ENCODE data around the gene TNNI3K.

TNNI3K gene

GRCh38 chr1:74583397-74583796, 348.2 kb downstream of the TNNI3K start:
- Histone ChIP-seq H3K4me3 (ENCODE audit: low read depth, low read length) (no peak overlapping the region), H3K27me3 (replicated peaks) (no peaks in the 10 kb centered on the region), H3K27ac (no peak overlapping the region), H3K36me3 (replicated peaks) (no peaks in the 10 kb centered on the region)
- TF ChIP-seq CTCF (IDR thresholded peaks at IDR 0.05; ENCODE audit: low read depth, low read length, missing control alignments): no peak
- in situ Hi-C loops (cut with HindIII; ENCODE audit: low pct_ligation_motif_present, low sequenced_read_pairs): no loop called here
- DNase-seq: no peak

GRCh38 chr1:74584185-74584584, 349.0 kb downstream of the TNNI3K start:
- in situ Hi-C loops (cut with HindIII; ENCODE audit: low pct_ligation_motif_present, low sequenced_read_pairs): no loop called here
- Histone ChIP-seq H3K27me3 (replicated peaks) (no peaks in the 10 kb centered on the region), H3K27ac (no peak overlapping the region), H3K36me3 (replicated peaks) (no peaks in the 10 kb centered on the region), H3K4me3 (ENCODE audit: low read depth, low read length) (no peak overlapping the region)
- no peak for DNase-seq
- TF ChIP-seq CTCF (IDR thresholded peaks at IDR 0.05; ENCODE audit: low read depth, low read length, missing control alignments): no peak

GRCh38 chr1:74586253-74586897, 351.2 kb downstream of the TNNI3K start:
- Histone ChIP-seq H3K27ac (no peak overlapping the region), H3K36me3 (replicated peaks) (no peaks in the 10 kb centered on the region), H3K4me3 (ENCODE audit: low read depth, low read length) (no peak overlapping the region), H3K27me3 (replicated peaks) (no peaks in the 10 kb centered on the region)
- TF ChIP-seq CTCF (IDR thresholded peaks at IDR 0.05; ENCODE audit: low read depth, low read length, missing control alignments): no peak
- in situ Hi-C loops (cut with HindIII; ENCODE audit: low pct_ligation_motif_present, low sequenced_read_pairs): no loop called here
- DNase-seq: no peak

GRCh38 chr1:74587888-74588287, 352.7 kb downstream of the TNNI3K start:
- in situ Hi-C loops (cut with HindIII; ENCODE audit: low pct_ligation_motif_present, low sequenced_read_pairs): no loop called here
- Histone ChIP-seq H3K27ac (no peak overlapping the region), H3K36me3 (replicated peaks) (no peaks in the 10 kb centered on the region), H3K27me3 (replicated peaks) (no peaks in the 10 kb centered on the region), H3K4me3 (ENCODE audit: low read depth, low read length) (no peak overlapping the region)
- DNase-seq: no peak
- TF ChIP-seq CTCF (IDR thresholded peaks at IDR 0.05; ENCODE audit: low read depth, low read length, missing control alignments): no peak

GRCh38 chr1:74590288-74590687, 355.1 kb downstream of the TNNI3K start:
- Histone ChIP-seq H3K36me3 (replicated peaks) (no peaks in the 10 kb centered on the region), H3K27ac (no peak overlapping the region), H3K4me3 (ENCODE audit: low read depth, low read length) (no peak overlapping the region), H3K27me3 (replicated peaks) (no peaks in the 10 kb centered on the region)
- TF ChIP-seq CTCF (IDR thresholded peaks at IDR 0.05; ENCODE audit: low read depth, low read length, missing control alignments): no peak
- DNase-seq: no peak
- in situ Hi-C loops (cut with HindIII; ENCODE audit: low pct_ligation_motif_present, low sequenced_read_pairs): no loop called here

- no peak for DNase-seq
- no peak overlapping the region for H3K4me3 ChIP-seq (ENCODE audit: low read depth, low read length)
- H3K27ac ChIP-seq: no peak overlapping the region
- H3K27me3 ChIP-seq (replicated peaks): no peaks in the 10 kb centered on the region
- TF ChIP-seq CTCF (IDR thresholded peaks at IDR 0.05; ENCODE audit: low read depth, low read length, missing control alignments): no peak
- in situ Hi-C loops (cut with HindIII; ENCODE audit: low pct_ligation_motif_present, low sequenced_read_pairs): no loop called here
- no peaks in the 10 kb centered on the region for H3K36me3 ChIP-seq (replicated peaks)
Measured at GRCh38 chr1:74591949-74592348, 356.8 kb downstream of the TNNI3K start.

Measured in brain microvascular endothelial cell (primary cell).